DMS79 treated with DMSO at 0.1 percent for 48 hours (cell line): ENCODE results near the gene CEP170B.
"Not testable (repeated sequence)": the region's sequence is repeated elsewhere in the genome, so short reads cannot be mapped to it uniquely, and the experiment has no call there.

Source experiments
- DNase-seq: peaks from one replicate; lab custom pipeline; 2025; lab: John Stamatoyannopoulos, UW

CEP170B gene

GRCh38 chr14:104844306-104845032 is 20.6 kb upstream of the CEP170B start:
- peak; percentile 25 for DNase-seq

GRCh38 chr14:104845033-104845666 is 19.9 kb upstream of the CEP170B start:
- no peak for DNase-seq

GRCh38 chr14:104845834-104846441 is 19.1 kb upstream of the CEP170B start:
- no peak for DNase-seq

GRCh38 chr14:104852280-104852663 is 12.8 kb upstream of the CEP170B start:
- no peak for DNase-seq

GRCh38 chr14:104855532-104856090 is 9.5 kb upstream of the CEP170B start:
- DNase-seq = no peak

- no peak for DNase-seq
Observed at GRCh38 chr14:104856157-104856868, 8.8 kb upstream of the CEP170B start.

GRCh38 chr14:104856869-104857860 is 7.9 kb upstream of the CEP170B start:
- no peak for DNase-seq

- DNase-seq = not testable (repeated sequence)
Observed at GRCh38 chr14:104857931-104858330, 7.1 kb upstream of the CEP170B start.

- DNase-seq = no peak
Observed at GRCh38 chr14:104858811-104859426, 6.1 kb upstream of the CEP170B start.

- no peak for DNase-seq
Observed at GRCh38 chr14:104859900-104860299, 5.2 kb upstream of the CEP170B start.

GRCh38 chr14:104860414-104860813 is 4.7 kb upstream of the CEP170B start:
- DNase-seq = no peak

- no peak for DNase-seq
Observed at GRCh38 chr14:104863131-104863862, 1.8 kb upstream of the CEP170B start.

- DNase-seq = peak; percentile 85
Observed at GRCh38 chr14:104863923-104864266, 1.2 kb upstream of the CEP170B start.

GRCh38 chr14:104864267-104865080 is 594 bp upstream of the CEP170B start:
- peak; percentile 85 for DNase-seq

GRCh38 chr14:104865631-104866441 is 768 bp downstream of the CEP170B start:
- peak; percentile 56 for DNase-seq

- no peak for DNase-seq
Observed at GRCh38 chr14:104866451-104867370, 1.6 kb downstream of the CEP170B start.

GRCh38 chr14:104867371-104868059 is 2.4 kb downstream of the CEP170B start:
- DNase-seq = no peak
